ENCODE data around the gene MTTP.

DNA sequence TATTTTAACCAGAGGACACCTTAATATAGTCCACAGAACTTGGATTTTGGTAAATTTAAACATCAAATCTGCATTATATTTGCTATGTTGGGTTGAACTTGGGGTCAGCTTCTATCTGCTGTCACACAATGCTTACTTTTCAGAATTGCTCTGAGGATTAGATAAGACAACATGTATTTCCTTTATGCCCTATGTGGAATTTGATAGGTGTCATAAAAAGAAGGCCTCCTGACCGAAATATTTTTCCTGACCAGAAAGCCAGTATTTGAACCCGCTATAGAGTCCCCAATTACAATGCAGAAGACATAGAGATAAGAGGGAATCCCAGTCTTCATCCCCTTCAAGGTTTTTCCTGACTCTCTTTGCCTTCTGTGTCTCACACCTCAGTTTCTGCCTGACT, 4.1 kb downstream of the MTTP start:
- TF ChIP-seq, protein P1, sequence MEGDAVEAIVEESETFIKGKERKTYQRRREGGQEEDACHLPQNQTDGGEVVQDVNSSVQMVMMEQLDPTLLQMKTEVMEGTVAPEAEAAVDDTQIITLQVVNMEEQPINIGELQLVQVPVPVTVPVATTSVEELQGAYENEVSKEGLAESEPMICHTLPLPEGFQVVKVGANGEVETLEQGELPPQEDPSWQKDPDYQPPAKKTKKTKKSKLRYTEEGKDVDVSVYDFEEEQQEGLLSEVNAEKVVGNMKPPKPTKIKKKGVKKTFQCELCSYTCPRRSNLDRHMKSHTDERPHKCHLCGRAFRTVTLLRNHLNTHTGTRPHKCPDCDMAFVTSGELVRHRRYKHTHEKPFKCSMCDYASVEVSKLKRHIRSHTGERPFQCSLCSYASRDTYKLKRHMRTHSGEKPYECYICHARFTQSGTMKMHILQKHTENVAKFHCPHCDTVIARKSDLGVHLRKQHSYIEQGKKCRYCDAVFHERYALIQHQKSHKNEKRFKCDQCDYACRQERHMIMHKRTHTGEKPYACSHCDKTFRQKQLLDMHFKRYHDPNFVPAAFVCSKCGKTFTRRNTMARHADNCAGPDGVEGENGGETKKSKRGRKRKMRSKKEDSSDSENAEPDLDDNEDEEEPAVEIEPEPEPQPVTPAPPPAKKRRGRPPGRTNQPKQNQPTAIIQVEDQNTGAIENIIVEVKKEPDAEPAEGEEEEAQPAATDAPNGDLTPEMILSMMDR (conservative IDR thresholded peaks at IDR 0.05): no peak
- TF ChIP-seq ZFX (IDR thresholded peaks at IDR 0.05): no peak
